Astrocyte (in vitro differentiated cells and primary cell): ENCODE data around the gene NUCB2.

Experiments
- EZH2 ChIP-seq: IDR thresholded peaks from 2 replicates; pipeline ENCODE4 v1.6.1; 2012; ENCODE audit warnings: mild to moderate bottlenecking, low read length, inconsistent platforms; ENCODE audit not compliant: insufficient read depth
- TF ChIP-seq, protein P1 (sequence below): IDR thresholded peaks from 2 replicates; pipeline ENCODE4 v1.5.1; 2011; ENCODE audit warnings: low read depth, mild to moderate bottlenecking, inconsistent platforms, low read length, moderate library complexity; ENCODE audit not compliant: insufficient read depth

DNA sequence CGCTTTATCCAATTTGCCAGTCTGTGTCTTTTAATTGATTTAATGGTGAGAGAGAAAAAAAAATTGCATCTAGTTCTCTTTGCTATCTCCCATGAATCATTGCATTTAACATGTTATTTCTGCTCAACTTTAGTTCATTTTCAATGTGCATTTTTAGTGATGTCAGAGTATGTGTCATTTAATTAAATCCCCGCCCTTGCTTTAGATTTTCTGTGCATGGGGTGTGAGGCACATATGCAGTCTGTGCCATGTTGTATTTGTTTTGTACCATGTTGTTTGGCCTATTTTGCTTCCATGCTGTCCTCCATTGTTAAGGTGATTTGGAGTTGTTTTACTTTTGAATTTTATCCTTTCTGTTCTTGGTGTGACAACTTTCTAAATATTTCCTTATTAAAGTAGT, 66.7 kb downstream of the NUCB2 start:
- TF ChIP-seq, protein P1, sequence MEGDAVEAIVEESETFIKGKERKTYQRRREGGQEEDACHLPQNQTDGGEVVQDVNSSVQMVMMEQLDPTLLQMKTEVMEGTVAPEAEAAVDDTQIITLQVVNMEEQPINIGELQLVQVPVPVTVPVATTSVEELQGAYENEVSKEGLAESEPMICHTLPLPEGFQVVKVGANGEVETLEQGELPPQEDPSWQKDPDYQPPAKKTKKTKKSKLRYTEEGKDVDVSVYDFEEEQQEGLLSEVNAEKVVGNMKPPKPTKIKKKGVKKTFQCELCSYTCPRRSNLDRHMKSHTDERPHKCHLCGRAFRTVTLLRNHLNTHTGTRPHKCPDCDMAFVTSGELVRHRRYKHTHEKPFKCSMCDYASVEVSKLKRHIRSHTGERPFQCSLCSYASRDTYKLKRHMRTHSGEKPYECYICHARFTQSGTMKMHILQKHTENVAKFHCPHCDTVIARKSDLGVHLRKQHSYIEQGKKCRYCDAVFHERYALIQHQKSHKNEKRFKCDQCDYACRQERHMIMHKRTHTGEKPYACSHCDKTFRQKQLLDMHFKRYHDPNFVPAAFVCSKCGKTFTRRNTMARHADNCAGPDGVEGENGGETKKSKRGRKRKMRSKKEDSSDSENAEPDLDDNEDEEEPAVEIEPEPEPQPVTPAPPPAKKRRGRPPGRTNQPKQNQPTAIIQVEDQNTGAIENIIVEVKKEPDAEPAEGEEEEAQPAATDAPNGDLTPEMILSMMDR, result no peak
- TF ChIP-seq EZH2, result no peak
